Measurements from ENCODE around the gene HPN. TPM values are rescaled to one million over a fixed set of nuclear protein-coding genes. Genes with fewer than 3 reads are reported as not detected.

HPN gene
- total RNA-seq, 2 experiments from 2014 or later: 0.21 TPM; not detected in 1

- H3K4me3 Mint-ChIP-seq: no peak overlapping the region
- no peaks in the 10 kb centered on the region for H3K27me3 Mint-ChIP-seq
- no peaks in the 10 kb centered on the region for H3K36me3 Mint-ChIP-seq
- intact Hi-C loops (cut with micrococcal nuclease): loop anchor here (10.0 kb wide), 1 partner anchor 920 kb away; no protein-coding TSS in a partner anchor
- ChIA-PET CTCF (no interaction called here), POLR2A (no interaction called here)
- H3K9me3 Mint-ChIP-seq: no peaks in the 10 kb centered on the region
- DNase-seq: no peak
- H3K4me1 Mint-ChIP-seq (ENCODE audit: low read depth): peaks cover 10% of the 10 kb centered on the region
- no peak overlapping the region for H3K27ac Mint-ChIP-seq
These were observed 63.5 kb downstream of the HPN start for GRCh38 chr19:35105047-35105410.

GRCh38 chr19:35105411-35106290, 64.1 kb downstream of the HPN start:
- POLR2A ChIA-PET: no interaction called here
- no peak for DNase-seq
- H3K9me3 Mint-ChIP-seq: no peaks in the 10 kb centered on the region
- CTCF ChIA-PET: interaction anchor here (2.4 kb wide), 1 partner anchor 39 kb away, joined by 6 read pairs; no protein-coding TSS in a partner anchor
- intact Hi-C loops (cut with micrococcal nuclease): loop anchor here (10.0 kb wide), 1 partner anchor 919 kb away; no protein-coding TSS in a partner anchor
- no peaks in the 10 kb centered on the region for H3K27me3 Mint-ChIP-seq
- no peak overlapping the region for H3K27ac Mint-ChIP-seq
- H3K4me1 Mint-ChIP-seq (ENCODE audit: low read depth): peaks cover 10% of the 10 kb centered on the region
- no peak overlapping the region for H3K4me3 Mint-ChIP-seq
- H3K36me3 Mint-ChIP-seq: no peaks in the 10 kb centered on the region

GRCh38 chr19:35106291-35106583, 64.7 kb downstream of the HPN start:
- Mint-ChIP-seq H3K4me3 (no peak overlapping the region), H3K36me3 (no peaks in the 10 kb centered on the region), H3K27ac (no peak overlapping the region), H3K9me3 (no peaks in the 10 kb centered on the region), H3K4me1 (ENCODE audit: low read depth) (peaks cover 10% of the 10 kb centered on the region), H3K27me3 (no peaks in the 10 kb centered on the region)
- ChIA-PET POLR2A (no interaction called here), CTCF (interaction anchor here (2.4 kb wide), 1 partner anchor 40 kb away, joined by 6 read pairs; no protein-coding TSS in a partner anchor)
- no peak for DNase-seq
- intact Hi-C loops (cut with micrococcal nuclease): loop anchor here (10.0 kb wide), 1 partner anchor 919 kb away; no protein-coding TSS in a partner anchor

- DNase-seq: no peak
- Mint-ChIP-seq H3K4me1 (ENCODE audit: low read depth) (peaks cover 10% of the 10 kb centered on the region), H3K27ac (no peak overlapping the region), H3K4me3 (no peak overlapping the region), H3K9me3 (no peaks in the 10 kb centered on the region), H3K27me3 (no peaks in the 10 kb centered on the region), H3K36me3 (no peaks in the 10 kb centered on the region)
- intact Hi-C loops (cut with micrococcal nuclease): loop anchor here (10.0 kb wide), 1 partner anchor 918 kb away; no protein-coding TSS in a partner anchor
- ChIA-PET POLR2A (no interaction called here), CTCF (interaction anchor here (0.9 to 2.4 kb wide), 2 partner anchors 41 to 62 kb away, joined by 3 to 6 read pairs; no protein-coding TSS in a partner anchor)
These were observed 65.5 kb downstream of the HPN start for GRCh38 chr19:35106898-35107541.

- Mint-ChIP-seq H3K27ac (no peak overlapping the region), H3K36me3 (no peaks in the 10 kb centered on the region), H3K9me3 (no peaks in the 10 kb centered on the region), H3K27me3 (no peaks in the 10 kb centered on the region), H3K4me3 (no peak overlapping the region), H3K4me1 (ENCODE audit: low read depth) (peaks cover 10% of the 10 kb centered on the region)
- CTCF ChIA-PET: interaction anchor here (2.4 kb wide), 1 partner anchor 41 kb away, joined by 6 read pairs; no protein-coding TSS in a partner anchor
- POLR2A ChIA-PET: no interaction called here
- intact Hi-C loops (cut with micrococcal nuclease): loop anchor here (10.0 kb wide), 1 partner anchor 917 kb away; no protein-coding TSS in a partner anchor
- DNase-seq: peak; percentile 44
These were observed 66.0 kb downstream of the HPN start for GRCh38 chr19:35107545-35107944.

GRCh38 chr19:35108730-35109129, 67.2 kb downstream of the HPN start:
- peaks cover 10% of the 10 kb centered on the region for H3K4me1 Mint-ChIP-seq (ENCODE audit: low read depth)
- DNase-seq: no peak

GRCh38 chr19:35109395-35110112, 68.0 kb downstream of the HPN start:
- CTCF ChIA-PET: interaction anchor here (0.7 to 3.0 kb wide), 3 partner anchors 26 to 314 kb away, joined by 3 to 15 read pairs (median 4); partner anchors contain the start of gene LGI4
- Mint-ChIP-seq H3K36me3 (no peaks in the 10 kb centered on the region), H3K27ac (no peak overlapping the region), H3K9me3 (no peaks in the 10 kb centered on the region), H3K27me3 (no peaks in the 10 kb centered on the region), H3K4me1 (ENCODE audit: low read depth) (peaks cover 11% of the 10 kb centered on the region), H3K4me3 (no peak overlapping the region)
- DNase-seq: no peak
- intact Hi-C loops (cut with micrococcal nuclease): loop anchor here (10.0 kb wide), 1 partner anchor 915 kb away; no protein-coding TSS in a partner anchor
- POLR2A ChIA-PET: no interaction called here

More at GRCh38 chr19:35108730-35109129, 67.2 kb downstream of the HPN start:
- ChIA-PET CTCF (interaction anchor here (0.7 kb wide), 1 partner anchor 313 kb away, joined by 3 read pairs; no protein-coding TSS in a partner anchor), POLR2A (no interaction called here)
- Mint-ChIP-seq H3K27ac (no peak overlapping the region), H3K9me3 (no peaks in the 10 kb centered on the region), H3K4me3 (no peak overlapping the region), H3K36me3 (no peaks in the 10 kb centered on the region), H3K27me3 (no peaks in the 10 kb centered on the region)
- intact Hi-C loops (cut with micrococcal nuclease): loop anchor here (10.0 kb wide), 1 partner anchor 916 kb away; no protein-coding TSS in a partner anchor

- no peak overlapping the region for H3K27ac Mint-ChIP-seq
- H3K27me3 Mint-ChIP-seq: no peaks in the 10 kb centered on the region
- no peaks in the 10 kb centered on the region for H3K9me3 Mint-ChIP-seq
- no peak overlapping the region for H3K4me3 Mint-ChIP-seq
- H3K36me3 Mint-ChIP-seq: no peaks in the 10 kb centered on the region
- intact Hi-C loops (cut with micrococcal nuclease): no loop called here
- peaks cover 13% of the 10 kb centered on the region for H3K4me1 Mint-ChIP-seq (ENCODE audit: low read depth)
- CTCF ChIA-PET: interaction anchor here (1.1 to 3.0 kb wide), 3 partner anchors 25 to 67 kb away, joined by 3 to 15 read pairs (median 6); partner anchors contain the start of gene LGI4
- no peak for DNase-seq
- POLR2A ChIA-PET: no interaction called here
These were observed 69.5 kb downstream of the HPN start for GRCh38 chr19:35110974-35111373.

GRCh38 chr19:35112995-35113688, 71.6 kb downstream of the HPN start:
- intact Hi-C loops (cut with micrococcal nuclease): no loop called here
- H3K9me3 Mint-ChIP-seq: no peaks in the 10 kb centered on the region
- H3K4me3 Mint-ChIP-seq: no peak overlapping the region
- ChIA-PET POLR2A (no interaction called here), CTCF (interaction anchor here (3.0 kb wide), 1 partner anchor 23 kb away, joined by 15 read pairs; the partner anchor contains the start of gene LGI4)
- no peaks in the 10 kb centered on the region for H3K27me3 Mint-ChIP-seq
- peaks cover 3% of the 10 kb centered on the region for H3K4me1 Mint-ChIP-seq (ENCODE audit: low read depth)
- no peaks in the 10 kb centered on the region for H3K36me3 Mint-ChIP-seq
- no peak overlapping the region for H3K27ac Mint-ChIP-seq
- no peak for DNase-seq

GRCh38 chr19:35114353-35115176, 73.0 kb downstream of the HPN start:
- ChIA-PET CTCF (interaction anchor here (0.6 to 3.1 kb wide), 14 partner anchors 10 to 493 kb away, joined by 3 to 12 read pairs (median 3); no protein-coding TSS in a partner anchor), POLR2A (no interaction called here)
- no peak overlapping the region for H3K27ac Mint-ChIP-seq
- DNase-seq: peak; percentile 78
- intact Hi-C loops (cut with micrococcal nuclease): loop anchor here (1.0 kb wide), 1 partner anchor 21 kb away; the partner anchor contains the start of gene LGI4
- no peaks in the 10 kb centered on the region for H3K36me3 Mint-ChIP-seq
- H3K4me1 Mint-ChIP-seq (ENCODE audit: low read depth): peaks cover 3% of the 10 kb centered on the region
- no peaks in the 10 kb centered on the region for H3K27me3 Mint-ChIP-seq
- H3K9me3 Mint-ChIP-seq: no peaks in the 10 kb centered on the region
- H3K4me3 Mint-ChIP-seq: no peak overlapping the region
